ENCODE data around the gene CCR4. TPM values are rescaled to one million over a fixed set of nuclear protein-coding genes. Genes with fewer than 3 reads are reported as not detected.
"Not testable (repeated sequence)": the region's sequence is repeated elsewhere in the genome, so short reads cannot be mapped to it uniquely, and the experiment has no call there.

CCR4 gene
- total RNA-seq, 1 donor from 2014 or later: 0.31 TPM

DNA sequence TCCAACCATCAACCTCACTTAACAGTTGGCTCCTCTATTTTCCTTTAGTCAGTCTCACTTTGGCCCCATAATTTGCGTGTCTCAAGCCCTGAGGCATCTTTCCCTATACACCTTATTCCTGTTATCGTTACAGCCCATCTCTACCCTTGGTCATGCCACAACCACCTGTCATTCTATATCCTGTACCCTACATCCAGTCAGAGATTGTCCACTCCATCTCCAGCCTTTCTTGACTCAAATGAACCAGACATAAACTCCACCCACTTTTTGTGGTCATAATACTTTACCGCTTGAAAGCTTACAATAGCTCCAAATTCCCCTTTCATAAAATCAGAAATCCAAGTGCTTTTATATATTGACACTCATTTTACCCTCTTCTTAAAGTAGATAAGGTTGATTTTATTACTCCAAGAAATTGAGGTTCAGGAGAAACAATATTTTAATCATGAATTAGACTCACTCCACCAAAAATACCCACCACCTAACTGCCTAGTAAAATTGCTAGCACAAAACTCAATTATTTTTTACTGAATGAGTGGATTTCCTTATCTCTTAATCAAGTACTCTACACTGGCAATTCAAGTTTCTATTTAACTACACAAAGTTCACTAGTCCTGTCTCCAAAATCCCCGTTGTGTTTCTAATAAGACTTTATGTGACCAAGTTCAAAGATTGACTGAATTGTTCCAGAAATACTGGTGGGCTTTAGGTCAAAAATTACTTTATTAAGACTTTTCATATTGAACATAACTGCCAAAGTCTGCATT lies 9.1 kb downstream of the CCR4 start:
- POLR2A ChIA-PET: no interaction called here
- Mint-ChIP-seq H3K27me3 (no peaks in the 10 kb centered on the region), H3K9me3 (peaks cover 6% of the 10 kb centered on the region), H3K4me3 (no peak overlapping the region), H3K27ac (no peak overlapping the region), H3K4me1 (peaks cover 6% of the 10 kb centered on the region), H3K36me3 (ENCODE audit: low read depth) (peaks cover 3% of the 10 kb centered on the region)
- DNase-seq (no peak), ATAC-seq (ENCODE audit: low read depth) (no peak)
- intact Hi-C loops (cut with micrococcal nuclease): no loop called here
- no peak for TF ChIP-seq CTCF (IDR thresholded peaks at IDR 0.05)
- CTCF ChIA-PET: no interaction called here

- intact Hi-C loops (cut with micrococcal nuclease): no loop called here
- peaks cover 8% of the 10 kb centered on the region for H3K9me3 Mint-ChIP-seq
- no peak for DNase-seq
- peaks cover 6% of the 10 kb centered on the region for H3K4me1 Mint-ChIP-seq
- no peak overlapping the region for H3K4me3 Mint-ChIP-seq
- H3K27me3 Mint-ChIP-seq: no peaks in the 10 kb centered on the region
- no peak for TF ChIP-seq CTCF (IDR thresholded peaks at IDR 0.05)
- POLR2A ChIA-PET: no interaction called here
- peaks cover 3% of the 10 kb centered on the region for H3K36me3 Mint-ChIP-seq (ENCODE audit: low read depth)
- no peak for ATAC-seq (ENCODE audit: low read depth)
- CTCF ChIA-PET: no interaction called here
- H3K27ac Mint-ChIP-seq: no peak overlapping the region
These were observed 9.8 kb downstream of the CCR4 start for GRCh38 chr3:32961189-32961715.

DNA sequence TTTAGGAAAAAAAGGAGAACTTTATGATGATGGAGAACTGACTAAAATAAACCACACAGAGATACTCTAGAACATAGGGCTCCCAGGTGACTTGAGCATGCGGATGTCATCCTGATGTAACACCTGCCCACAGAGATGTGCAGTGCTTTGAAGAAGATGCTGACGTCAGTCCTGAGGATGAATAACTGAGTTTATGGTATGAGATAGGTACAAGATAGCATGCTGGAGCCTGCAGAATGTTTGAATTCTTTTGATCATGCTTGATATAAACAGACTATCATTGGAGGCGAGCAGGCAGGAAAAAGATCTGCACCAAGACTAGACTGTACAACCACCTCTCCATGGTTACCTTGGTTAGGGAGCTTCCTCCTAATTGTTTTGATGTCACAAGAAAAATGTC lies 12.4 kb downstream of the CCR4 start:
- ChIA-PET CTCF (interaction anchor here (1.6 kb wide), 1 partner anchor 17 kb away, joined by 3 read pairs; no protein-coding TSS in a partner anchor), POLR2A (no interaction called here)
- ATAC-seq (ENCODE audit: low read depth) (no peak), DNase-seq (no peak)
- Mint-ChIP-seq H3K4me1 (peaks cover 6% of the 10 kb centered on the region), H3K27me3 (no peaks in the 10 kb centered on the region), H3K36me3 (ENCODE audit: low read depth) (peaks cover 8% of the 10 kb centered on the region), H3K4me3 (no peak overlapping the region), H3K27ac (no peak overlapping the region), H3K9me3 (peaks cover 12% of the 10 kb centered on the region)
- no peak for TF ChIP-seq CTCF (IDR thresholded peaks at IDR 0.05)
- intact Hi-C loops (cut with micrococcal nuclease): no loop called here

- H3K27ac Mint-ChIP-seq; DNase-seq; H3K4me3 Mint-ChIP-seq; POLR2A ChIA-PET; H3K36me3 Mint-ChIP-seq (ENCODE audit: low read depth); intact Hi-C loops (cut with micrococcal nuclease); CTCF ChIA-PET; H3K4me1 Mint-ChIP-seq; ATAC-seq (ENCODE audit: low read depth); H3K27me3 Mint-ChIP-seq: not testable (repeated sequence)
- H3K9me3 Mint-ChIP-seq: peaks cover 12% of the 10 kb centered on the region
These were observed 13.3 kb downstream of the CCR4 start for GRCh38 chr3:32964781-32965180.

DNA sequence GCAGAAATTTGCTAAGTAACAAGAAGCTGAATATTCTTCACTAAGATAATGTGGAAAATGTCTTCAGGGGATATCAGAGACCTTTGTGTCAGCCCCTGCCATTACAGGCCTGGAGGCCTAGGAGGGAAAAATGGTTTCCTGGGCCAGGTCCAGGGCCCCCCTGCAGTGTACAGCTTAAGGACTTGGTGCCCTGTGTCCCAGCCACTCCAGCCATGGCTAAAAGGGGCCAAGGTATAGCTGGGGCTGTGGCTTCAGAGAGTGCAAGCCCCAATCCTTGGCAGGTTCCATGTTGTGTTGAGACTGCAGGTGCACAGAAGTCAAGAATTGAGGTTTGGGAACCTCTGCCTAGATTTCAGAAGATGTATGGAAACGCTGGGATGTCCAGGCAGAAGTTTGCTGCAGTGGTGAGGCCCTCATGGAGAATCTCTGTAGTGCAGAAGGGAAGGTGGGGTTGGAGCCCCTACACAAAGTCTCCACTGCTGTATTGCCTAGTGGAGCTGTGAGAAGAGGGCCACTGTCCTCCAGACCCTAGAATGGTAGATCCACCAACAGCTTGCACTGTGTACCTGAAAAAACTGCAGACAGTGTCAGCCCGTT lies 14.3 kb downstream of the CCR4 start:
- H3K9me3 Mint-ChIP-seq: peaks cover 12% of the 10 kb centered on the region
- ATAC-seq (ENCODE audit: low read depth); H3K27me3 Mint-ChIP-seq; H3K27ac Mint-ChIP-seq; intact Hi-C loops (cut with micrococcal nuclease); H3K4me3 Mint-ChIP-seq; H3K4me1 Mint-ChIP-seq; H3K36me3 Mint-ChIP-seq (ENCODE audit: low read depth); CTCF ChIA-PET; DNase-seq; POLR2A ChIA-PET: not testable (repeated sequence)

DNA sequence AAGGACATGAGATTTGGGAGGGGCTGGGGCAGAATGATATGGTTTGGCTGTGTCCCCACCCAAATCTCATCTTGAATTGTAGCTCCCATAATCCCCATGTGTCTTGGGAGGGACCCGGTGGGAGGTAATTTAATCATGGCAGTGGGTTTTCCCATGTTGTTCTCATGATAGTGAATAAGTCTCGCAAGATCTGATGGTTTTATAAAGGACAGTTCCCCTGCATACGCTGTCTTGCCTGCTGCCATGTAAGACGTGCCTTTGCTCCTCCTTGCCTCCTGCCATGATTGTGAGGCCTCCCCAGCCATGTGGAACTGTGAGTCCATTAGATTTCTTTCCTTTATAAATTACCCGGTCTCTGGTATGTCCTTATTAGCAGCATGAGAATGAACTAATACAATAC lies 15.2 kb downstream of the CCR4 start:
- not testable (repeated sequence) for H3K27me3 Mint-ChIP-seq

More for the DNA sequence above, 15.2 kb downstream of the CCR4 start:
- DNase-seq; H3K36me3 Mint-ChIP-seq (ENCODE audit: low read depth); H3K27ac Mint-ChIP-seq; intact Hi-C loops (cut with micrococcal nuclease); H3K4me1 Mint-ChIP-seq; CTCF ChIA-PET; POLR2A ChIA-PET; H3K4me3 Mint-ChIP-seq; ATAC-seq (ENCODE audit: low read depth): not testable (repeated sequence)
- H3K9me3 Mint-ChIP-seq: peaks cover 12% of the 10 kb centered on the region
